Pancreas (tissue), 10 donors: ENCODE data around the gene FLT1. TPM values are rescaled to one million over a fixed set of nuclear protein-coding genes. Genes with fewer than 3 reads are reported as not detected.

Experiments used
- ATAC-seq, 4 donors: fragments of 200-7000 bp; cut with Tn5 transposase; one replicate each; pipeline versions ENCODE4 v1.8.0 to v1.9.1; 2020; ENCODE audit warnings: mild to moderate bottlenecking in 4 of 4, moderate library complexity in 4 of 4
- DNase-seq, 6 donors: peaks; one replicate each; pipeline ENCODE4 v3.0.0-alpha.2; 2020
- FAIRE-seq: peaks from 2 replicates; lab custom pipeline; 2012; peaks lifted over from hg19 to GRCh38; lab: Jason Lieb, UNC
- H3K27ac ChIP-seq, 4 donors: fragments of 200-600 bp; sonication (generic); 1 replicate in 3 of 4; 2 replicates in 1 of 4; pipeline versions ENCODE4 v1.5.0 to v1.8.0; 2020
- H3K27me3 ChIP-seq, 4 donors: fragments of 200-600 bp; one replicate each; pipeline ENCODE4 v1.8.0; 2021
- H3K36me3 ChIP-seq, 3 donors: fragments of 200-600 bp; sonication (generic) in 1 of 3; one replicate each; pipeline versions ENCODE4 v1.5.0 to v1.8.0; 2020 to 2021
- H3K4me1 ChIP-seq, 3 donors: fragments of 200-600 bp; one replicate each; pipeline ENCODE4 v1.8.0; 2021
- H3K4me3 ChIP-seq, 4 donors: fragments of 200-600 bp; sonication (generic) in 2 of 4; one replicate each; pipeline versions ENCODE4 v1.5.0 to v1.8.0; 2020 to 2021
- H3K9me3 ChIP-seq, 4 donors: fragments of 200-600 bp; one replicate each; pipeline ENCODE4 v1.8.0; 2021
- WGBS, 2 donors: extraction: QIAGEN DNeasy Blood & Tissue Kit; methylation state at CpG; one replicate each; pipeline ENCODE4 v1.1.7; 2013; 5-methylcytosine and 5-hydroxymethylcytosine counted together
- intact Hi-C, 3 donors: fragments of 100-400 bp; cut with DNase I; formaldehyde crosslinking; loops; one replicate each; pipeline versions ENCODE4 v1.11.1 to v1.14.2; 2022
- polyA plus RNA-seq, 2 donors: library from polyadenylated mRNA; stranded (reverse); fragments of 200-250 nt; gene quantifications; one replicate each; pipeline ENCODE4 v1.2.3, GENCODE V29; 2013
- total RNA-seq, 6 donors: library from RNA; stranded (reverse); fragmentation: NEBNext Ultra II Directional in 4 of 6; extraction: Animal tissue kit (Norgen Biotek cat#: 25700) in 4 of 6; gene quantifications; one replicate each; pipeline versions ENCODE4 v1.2.1 to v1.2.4, GENCODE V29; 2021 to 2023
- TF ChIP-seq, protein P1 (sequence below), 4 donors: fragments of 200-600 bp; sonication (generic) in 3 of 4; IDR thresholded peaks; one replicate each; pipeline versions ENCODE4 v1.5.0 to v1.8.0; 2021; ENCODE audit warnings: antibody characterized with exemption in 4 of 4
- donor health status: healthy with polysubstance abuse.
- donor health status: DM: no; HTN: no; CAD: no; lungs with moderate emphysema.
- donor health status: DM: no; HTN: no; CAD: no.
- donor health status: control.
- donor health status: control.
- donor health status: Bipolar disorder and iron deficiency.
- donor health status: DM: yes; HTN: yes; CAD: no.
- donor health status: DM: no; HTN: no; CAD: no.
- donor health status: DM: no; HTN: no; CAD: no.
- donor health status: DM: yes; HTN: yes; CAD: no.

Gene FLT1
- total and polyA plus RNA-seq, 8 donors, result 1.1 to 12.7 (median 8.1) TPM

GRCh38 chr13:28488376-28489005 is 6.4 kb downstream of the FLT1 start:
- peaks cover 0 to 28% (median 4%) of the 10 kb centered on the region in 4 donors for H3K27me3 ChIP-seq
- H3K9me3 ChIP-seq, result no peaks in the 10 kb centered on the region
- H3K4me1 ChIP-seq, result no peaks in the 10 kb centered on the region
- FAIRE-seq (no peak), ATAC-seq (no peak), DNase-seq (no peak)
- H3K27ac ChIP-seq, result no peak overlapping the region
- no peak overlapping the region for H3K4me3 ChIP-seq
- TF ChIP-seq, protein P1, sequence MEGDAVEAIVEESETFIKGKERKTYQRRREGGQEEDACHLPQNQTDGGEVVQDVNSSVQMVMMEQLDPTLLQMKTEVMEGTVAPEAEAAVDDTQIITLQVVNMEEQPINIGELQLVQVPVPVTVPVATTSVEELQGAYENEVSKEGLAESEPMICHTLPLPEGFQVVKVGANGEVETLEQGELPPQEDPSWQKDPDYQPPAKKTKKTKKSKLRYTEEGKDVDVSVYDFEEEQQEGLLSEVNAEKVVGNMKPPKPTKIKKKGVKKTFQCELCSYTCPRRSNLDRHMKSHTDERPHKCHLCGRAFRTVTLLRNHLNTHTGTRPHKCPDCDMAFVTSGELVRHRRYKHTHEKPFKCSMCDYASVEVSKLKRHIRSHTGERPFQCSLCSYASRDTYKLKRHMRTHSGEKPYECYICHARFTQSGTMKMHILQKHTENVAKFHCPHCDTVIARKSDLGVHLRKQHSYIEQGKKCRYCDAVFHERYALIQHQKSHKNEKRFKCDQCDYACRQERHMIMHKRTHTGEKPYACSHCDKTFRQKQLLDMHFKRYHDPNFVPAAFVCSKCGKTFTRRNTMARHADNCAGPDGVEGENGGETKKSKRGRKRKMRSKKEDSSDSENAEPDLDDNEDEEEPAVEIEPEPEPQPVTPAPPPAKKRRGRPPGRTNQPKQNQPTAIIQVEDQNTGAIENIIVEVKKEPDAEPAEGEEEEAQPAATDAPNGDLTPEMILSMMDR (IDR thresholded peaks at IDR 0.05), result no peak
- 58 to 59% methylated on average over 9 of the region's 9 CpGs for WGBS, 2 donors
- intact Hi-C loops, result no loop called here
- no peaks in the 10 kb centered on the region for H3K36me3 ChIP-seq

DNA sequence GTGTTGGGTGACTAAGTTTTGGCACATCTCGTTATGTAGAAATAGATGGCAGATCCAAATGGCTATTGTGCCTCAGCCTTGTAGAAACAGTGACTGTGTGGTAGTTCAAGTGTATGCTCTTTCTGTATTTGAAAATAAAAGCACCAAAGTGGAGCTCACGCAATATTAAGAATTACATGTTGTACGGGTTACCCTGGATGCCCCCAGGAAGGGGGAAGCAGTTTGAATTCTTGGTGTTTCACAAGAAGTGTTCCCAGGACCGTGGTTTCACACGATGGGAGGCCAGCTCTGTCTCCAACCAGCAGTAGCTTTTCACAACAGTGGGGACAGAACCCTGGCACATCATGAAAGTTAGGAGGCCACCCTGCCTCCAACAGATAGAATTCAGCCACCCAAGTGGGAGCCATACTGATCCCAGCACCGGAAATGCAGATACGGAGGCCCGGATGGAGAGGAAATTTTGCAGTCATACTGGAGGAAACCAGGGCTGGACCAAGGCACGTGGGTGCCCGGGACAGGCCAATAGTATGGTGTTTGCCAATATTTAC is 8.9 kb downstream of the FLT1 start:
- intact Hi-C loops, result no loop called here
- Histone ChIP-seq H3K4me1 (no peaks in the 10 kb centered on the region), H3K36me3 (no peaks in the 10 kb centered on the region), H3K27me3 (peaks cover 0 to 7% (median 0%) of the 10 kb centered on the region in 4 donors), H3K9me3 (no peaks in the 10 kb centered on the region), H3K27ac (no peak overlapping the region), H3K4me3 (no peak overlapping the region)
- TF ChIP-seq, protein P1 (IDR thresholded peaks at IDR 0.05), result no peak
- FAIRE-seq, result no peak
- no peak for ATAC-seq
- DNase-seq, result no peak
- WGBS, 2 donors, result 68 to 81% methylated on average over 10 of the region's 10 CpGs

DNA sequence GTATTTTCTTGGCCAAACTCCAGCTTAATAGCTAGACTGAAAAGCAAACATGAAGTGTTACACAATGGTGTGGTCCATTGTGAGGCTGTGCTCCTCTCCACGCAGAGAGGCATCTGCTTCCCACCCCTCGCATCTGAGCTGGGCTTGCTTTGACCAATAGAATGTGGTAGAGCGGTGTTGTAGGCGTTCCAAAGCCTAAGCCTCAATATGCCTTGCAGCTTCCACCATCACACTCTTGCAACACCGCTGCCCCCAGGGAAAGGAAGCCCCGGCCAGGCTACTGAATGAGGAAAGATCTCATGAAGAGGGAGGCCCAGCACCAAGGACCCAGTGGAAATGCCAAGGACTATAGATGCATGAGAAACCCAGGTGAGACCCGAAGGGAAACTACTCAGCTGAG is 9.4 kb downstream of the FLT1 start:
- ATAC-seq (no peak), DNase-seq (no peak), FAIRE-seq (no peak)
- TF ChIP-seq, protein P1 (IDR thresholded peaks at IDR 0.05), result no peak
- Histone ChIP-seq H3K27ac (no peak overlapping the region), H3K27me3 (peaks cover 0 to 3% (median 0%) of the 10 kb centered on the region in 4 donors), H3K36me3 (no peaks in the 10 kb centered on the region), H3K9me3 (no peaks in the 10 kb centered on the region), H3K4me3 (no peak overlapping the region), H3K4me1 (no peaks in the 10 kb centered on the region)
- intact Hi-C loops, result no loop called here
- WGBS, 2 donors, result 74 to 80% methylated on average over 7 of the region's 7 CpGs

GRCh38 chr13:28485097-28485496 is 9.8 kb downstream of the FLT1 start:
- DNase-seq (no peak), ATAC-seq (no peak), FAIRE-seq (no peak)
- H3K27me3 ChIP-seq, result peaks cover 0 to 3% (median 0%) of the 10 kb centered on the region in 4 donors
- no peaks in the 10 kb centered on the region for H3K4me1 ChIP-seq
- intact Hi-C loops, result no loop called here
- 87 to 92% methylated on average over 1 of the region's 1 CpG for WGBS, 2 donors
- H3K36me3 ChIP-seq, result no peaks in the 10 kb centered on the region
- H3K27ac ChIP-seq, result no peak overlapping the region
- H3K4me3 ChIP-seq, result no peak overlapping the region
- TF ChIP-seq, protein P1 (IDR thresholded peaks at IDR 0.05), result no peak
- H3K9me3 ChIP-seq, result no peaks in the 10 kb centered on the region

GRCh38 chr13:28483313-28483931 is 11.5 kb downstream of the FLT1 start:
- TF ChIP-seq, protein P1 (IDR thresholded peaks at IDR 0.05), result no peak
- Histone ChIP-seq H3K27me3 (peaks cover 0 to 3% (median 0%) of the 10 kb centered on the region in 4 donors), H3K36me3 (no peaks in the 10 kb centered on the region), H3K27ac (no peak overlapping the region), H3K4me3 (no peak overlapping the region), H3K9me3 (no peaks in the 10 kb centered on the region), H3K4me1 (no peaks in the 10 kb centered on the region)
- 40 to 50% methylated on average over 7 of the region's 7 CpGs for WGBS, 2 donors
- ATAC-seq (no peak), DNase-seq (no peak), FAIRE-seq (no peak)
- intact Hi-C loops, result no loop called here
